ENCODE measurements around the gene DHX35.

Gene DHX35

GRCh38 chr20:38920851-38921250 is 41.3 kb upstream of the DHX35 start:
- no peak overlapping the region for H3K4me3 ChIP-seq (ENCODE audit: low read depth, low read length)
- DNase-seq (ENCODE audit: low read depth): no peak
- no peak for TF ChIP-seq CTCF (IDR thresholded peaks at IDR 0.05; ENCODE audit: low read depth, low read length, missing control alignments)
- in situ Hi-C loops (cut with HindIII; ENCODE audit: low sequenced_read_pairs): no loop called here

DNA sequence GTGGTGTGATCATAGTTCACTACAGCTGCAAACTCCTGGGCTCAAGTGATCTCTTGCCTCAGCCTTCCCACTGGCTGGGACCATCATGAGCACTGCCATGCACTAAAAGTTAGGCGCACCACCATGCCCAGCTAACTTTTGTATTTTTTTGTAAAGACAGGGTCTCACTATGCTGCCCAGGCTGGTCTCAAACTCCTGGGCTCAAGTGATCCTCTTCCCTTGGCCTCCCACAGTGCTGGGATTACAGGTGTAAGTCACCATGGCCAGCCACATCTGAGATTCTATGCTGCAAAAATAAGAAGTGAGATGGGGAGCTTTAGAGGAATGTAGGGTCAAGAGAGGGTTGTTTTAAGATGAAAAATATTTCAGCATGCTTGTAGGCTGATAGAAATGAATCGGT is 37.4 kb upstream of the DHX35 start:
- TF ChIP-seq CTCF (IDR thresholded peaks at IDR 0.05; ENCODE audit: low read depth, low read length, missing control alignments): no peak

GRCh38 chr20:38926142-38926933 is 35.8 kb upstream of the DHX35 start, which contains the start of gene FAM83D:
Gene FAM83D (plus strand): TSS chr20:38926417. CDS start chr20:38926443, 26 bp downstream.
- TF ChIP-seq CTCF (IDR thresholded peaks at IDR 0.05; ENCODE audit: low read depth, low read length, missing control alignments): no peak
- peak within 1 kb of the TSS; percentile 78 for H3K4me3 ChIP-seq (ENCODE audit: low read depth, low read length)
- peak; percentile 88 for DNase-seq (ENCODE audit: low read depth)
- in situ Hi-C loops (cut with HindIII; ENCODE audit: low sequenced_read_pairs): no loop called here

More for the DNA sequence above, 37.4 kb upstream of the DHX35 start:
- in situ Hi-C loops (cut with HindIII; ENCODE audit: low sequenced_read_pairs): no loop called here
- no peak for DNase-seq (ENCODE audit: low read depth)
- no peak overlapping the region for H3K4me3 ChIP-seq (ENCODE audit: low read depth, low read length)

GRCh38 chr20:38926934-38927616 is 35.1 kb upstream of the DHX35 start:
- in situ Hi-C loops (cut with HindIII; ENCODE audit: low sequenced_read_pairs): no loop called here
- peak overlapping the region; percentile 78 for H3K4me3 ChIP-seq (ENCODE audit: low read depth, low read length)
- DNase-seq (ENCODE audit: low read depth): peak; percentile 5
- no peak for TF ChIP-seq CTCF (IDR thresholded peaks at IDR 0.05; ENCODE audit: low read depth, low read length, missing control alignments)

GRCh38 chr20:38927902-38928578 is 34.1 kb upstream of the DHX35 start:
- in situ Hi-C loops (cut with HindIII; ENCODE audit: low sequenced_read_pairs): no loop called here
- no peak for TF ChIP-seq CTCF (IDR thresholded peaks at IDR 0.05; ENCODE audit: low read depth, low read length, missing control alignments)
- no peak overlapping the region for H3K4me3 ChIP-seq (ENCODE audit: low read depth, low read length)
- no peak for DNase-seq (ENCODE audit: low read depth)

DNA sequence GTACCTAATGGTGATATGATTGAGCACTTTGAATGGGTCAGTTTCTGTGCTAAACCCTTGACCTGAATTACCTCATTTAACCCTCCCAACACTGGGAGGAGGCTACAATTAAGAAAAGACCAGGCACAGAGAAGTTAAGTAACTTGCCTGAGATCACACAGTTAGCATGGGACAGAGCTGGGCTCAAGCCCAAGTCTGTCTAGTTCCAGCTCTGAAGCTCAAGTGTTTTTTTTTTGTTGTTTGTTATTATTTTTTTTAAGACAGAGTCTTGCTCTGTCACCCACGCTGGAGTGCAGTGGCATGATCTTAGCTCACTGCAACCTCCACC is 31.9 kb upstream of the DHX35 start:
- no peak for DNase-seq (ENCODE audit: low read depth)
- no peak overlapping the region for H3K4me3 ChIP-seq (ENCODE audit: low read depth, low read length)
- no peak for TF ChIP-seq CTCF (IDR thresholded peaks at IDR 0.05; ENCODE audit: low read depth, low read length, missing control alignments)
- in situ Hi-C loops (cut with HindIII; ENCODE audit: low sequenced_read_pairs): no loop called here

Data from astrocyte of the cerebellum (primary cell).